G401 (cell line): ENCODE results near the gene SLC25A17. TPM values are rescaled to one million over a fixed set of nuclear protein-coding genes. Genes with fewer than 3 reads are reported as not detected.
"Not testable (repeated sequence)": the region's sequence is repeated elsewhere in the genome, so short reads cannot be mapped to it uniquely, and the experiment has no call there.

Experiments
- DNase-seq: peaks from one replicate; pipeline ENCODE4 v3.0.0-alpha.2; 2015; ENCODE audit warnings: low spot score
- in situ Hi-C: cut with HindIII; loops from 2 replicates; pipeline ENCODE4 v1.10.0; 2016; ENCODE audit warnings: low sequenced_read_pairs, mixed read lengths
- total RNA-seq: library from RNA; depleted of rRNA; stranded (reverse); fragments of >200 nt; shearing (Covaris generic); gene quantifications from 2 replicates; pipeline ENCODE4 v1.2.3, GENCODE V29; 2014; rRNA removed

The SLC25A17 gene, protein sequence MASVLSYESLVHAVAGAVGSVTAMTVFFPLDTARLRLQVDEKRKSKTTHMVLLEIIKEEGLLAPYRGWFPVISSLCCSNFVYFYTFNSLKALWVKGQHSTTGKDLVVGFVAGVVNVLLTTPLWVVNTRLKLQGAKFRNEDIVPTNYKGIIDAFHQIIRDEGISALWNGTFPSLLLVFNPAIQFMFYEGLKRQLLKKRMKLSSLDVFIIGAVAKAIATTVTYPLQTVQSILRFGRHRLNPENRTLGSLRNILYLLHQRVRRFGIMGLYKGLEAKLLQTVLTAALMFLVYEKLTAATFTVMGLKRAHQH
- 47.6 and 67.7 TPM in 2 replicates for total RNA-seq

DNA sequence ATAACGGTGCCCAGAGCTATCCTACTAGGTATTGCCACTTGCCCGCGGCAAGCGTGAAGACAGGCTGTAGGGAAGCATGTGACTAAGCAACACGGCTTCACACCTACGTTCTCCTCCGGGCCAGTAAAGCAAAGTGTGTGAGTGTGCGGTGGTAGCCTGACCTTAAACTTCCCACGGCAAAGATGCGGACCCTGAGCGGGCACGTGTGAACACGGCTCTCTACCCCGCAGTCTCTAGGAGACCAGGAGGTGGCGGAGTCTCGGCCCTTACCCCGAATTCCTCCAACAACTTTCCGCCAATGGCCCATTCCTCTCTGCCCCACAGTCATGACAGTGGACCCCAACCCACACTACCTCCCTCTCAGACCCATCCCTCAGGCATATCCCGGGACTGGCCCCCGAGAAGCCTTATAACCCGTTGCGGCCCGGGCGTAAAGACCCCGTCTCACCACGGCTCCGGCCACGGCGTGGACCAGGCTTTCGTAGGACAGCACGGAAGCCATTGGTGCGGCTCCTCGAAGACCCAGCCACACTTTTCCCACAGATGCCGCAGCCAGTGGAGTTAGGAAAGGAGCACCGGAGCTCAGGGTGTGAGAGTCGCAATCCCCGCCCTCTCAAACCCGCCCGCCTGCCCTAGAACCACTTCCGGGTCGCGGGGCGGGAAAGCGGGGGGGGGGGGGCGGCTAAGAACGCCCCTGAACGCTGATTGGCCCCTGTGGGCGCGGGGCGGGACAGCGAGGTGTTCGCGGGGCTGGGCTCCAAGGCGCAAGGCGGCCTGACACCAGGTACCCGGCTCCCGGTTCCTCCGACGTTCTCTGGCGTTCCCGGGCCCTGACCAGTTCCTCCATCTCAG lies at the start of gene SLC25A17:
SLC25A17 (minus strand) TSS at position 600 of the 852 bp plus-strand sequence; CDS start at position 502, 98 bp downstream.
- in situ Hi-C loops = no loop called here
- peak; percentile 92 for DNase-seq

DNA sequence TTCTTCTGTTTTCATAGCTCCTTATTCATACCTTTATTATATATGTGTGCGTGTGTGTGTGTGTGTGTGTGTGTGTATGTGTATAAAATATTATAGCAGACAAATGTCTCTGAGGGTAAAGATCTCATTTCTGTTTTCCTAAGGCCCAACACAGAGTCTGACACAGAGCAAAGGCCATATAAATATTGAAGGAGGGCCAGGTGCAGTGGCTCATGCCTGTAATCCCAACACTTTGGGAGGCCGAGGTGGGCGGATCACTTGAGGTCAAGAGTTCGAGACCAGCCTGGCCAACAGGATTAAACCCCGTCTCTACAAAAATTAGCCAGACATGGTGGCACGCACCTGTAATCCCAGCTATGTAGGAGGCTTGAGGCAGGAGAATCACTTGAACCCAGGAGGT lies 49.2 kb upstream of the SLC25A17 start:
- DNase-seq, in situ Hi-C loops: not testable (repeated sequence)

DNA sequence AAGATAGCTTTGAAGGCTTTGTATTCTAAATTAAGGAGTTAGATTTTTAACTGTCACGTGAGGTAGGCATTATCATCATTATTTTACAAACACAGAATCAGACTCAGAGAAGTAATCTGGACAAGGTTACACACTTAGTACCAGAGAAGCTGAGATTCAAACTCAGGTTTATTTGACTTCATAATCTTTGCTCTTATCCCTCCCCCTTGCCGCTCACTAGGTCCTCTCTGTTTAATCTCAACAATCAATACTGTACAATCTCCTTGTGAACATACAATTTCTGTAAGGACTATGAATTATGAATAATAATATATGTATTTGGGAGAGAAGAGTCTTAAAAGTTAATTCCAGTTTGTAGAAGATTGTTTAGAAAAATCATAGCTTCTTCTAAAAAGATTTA lies 48.0 kb upstream of the SLC25A17 start:
- no peak for DNase-seq
- in situ Hi-C loops = no loop called here

DNA sequence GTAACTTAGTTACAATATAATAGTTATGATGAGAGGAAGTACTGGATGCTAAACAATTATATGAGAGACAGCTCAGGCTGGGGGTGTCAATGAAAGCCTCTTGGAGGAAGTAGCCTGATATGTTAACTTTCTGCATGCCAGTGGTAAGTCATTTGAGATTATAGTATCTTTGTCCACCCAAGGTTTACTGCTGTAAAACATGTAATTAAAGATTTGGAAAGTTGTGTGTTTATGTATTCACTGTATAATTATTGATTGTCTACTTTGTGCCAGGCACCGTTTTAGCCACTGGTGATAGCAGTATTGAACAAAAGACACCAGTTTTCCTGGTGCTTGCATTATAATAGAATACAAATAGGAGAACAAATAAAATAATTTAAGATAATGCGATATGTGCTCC lies 43.4 kb upstream of the SLC25A17 start:
- in situ Hi-C loops = no loop called here
- DNase-seq = no peak

DNA sequence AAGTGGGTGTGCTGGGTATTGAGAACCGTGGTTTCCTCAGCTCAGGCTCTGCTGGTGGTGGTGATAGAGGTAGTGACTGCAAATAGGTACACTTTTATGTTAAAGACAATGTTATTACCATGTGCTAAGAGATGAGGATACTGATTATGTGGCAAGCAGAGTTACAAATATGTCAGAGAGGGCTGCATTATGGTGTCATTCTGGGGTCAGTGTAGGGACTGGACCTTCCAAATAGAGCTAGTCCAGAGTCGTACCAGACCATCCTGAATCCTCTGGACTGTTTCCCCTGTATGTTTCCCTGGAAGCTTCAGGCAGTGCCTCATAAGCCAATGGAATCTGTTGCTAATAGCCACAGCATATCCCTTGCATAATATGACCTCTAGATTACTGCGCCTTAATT lies 42.9 kb upstream of the SLC25A17 start, which contains the start of gene DNAJB7:
DNAJB7 (minus strand) TSS at position 101 of the 400 bp plus-strand sequence. CDS start 119 bp downstream, outside the sequence.
- in situ Hi-C loops = no loop called here
- DNase-seq = no peak

- in situ Hi-C loops = no loop called here
- no peak for DNase-seq
Measured at GRCh38 chr22:40857309-40857855, 38.2 kb upstream of the SLC25A17 start.

DNA sequence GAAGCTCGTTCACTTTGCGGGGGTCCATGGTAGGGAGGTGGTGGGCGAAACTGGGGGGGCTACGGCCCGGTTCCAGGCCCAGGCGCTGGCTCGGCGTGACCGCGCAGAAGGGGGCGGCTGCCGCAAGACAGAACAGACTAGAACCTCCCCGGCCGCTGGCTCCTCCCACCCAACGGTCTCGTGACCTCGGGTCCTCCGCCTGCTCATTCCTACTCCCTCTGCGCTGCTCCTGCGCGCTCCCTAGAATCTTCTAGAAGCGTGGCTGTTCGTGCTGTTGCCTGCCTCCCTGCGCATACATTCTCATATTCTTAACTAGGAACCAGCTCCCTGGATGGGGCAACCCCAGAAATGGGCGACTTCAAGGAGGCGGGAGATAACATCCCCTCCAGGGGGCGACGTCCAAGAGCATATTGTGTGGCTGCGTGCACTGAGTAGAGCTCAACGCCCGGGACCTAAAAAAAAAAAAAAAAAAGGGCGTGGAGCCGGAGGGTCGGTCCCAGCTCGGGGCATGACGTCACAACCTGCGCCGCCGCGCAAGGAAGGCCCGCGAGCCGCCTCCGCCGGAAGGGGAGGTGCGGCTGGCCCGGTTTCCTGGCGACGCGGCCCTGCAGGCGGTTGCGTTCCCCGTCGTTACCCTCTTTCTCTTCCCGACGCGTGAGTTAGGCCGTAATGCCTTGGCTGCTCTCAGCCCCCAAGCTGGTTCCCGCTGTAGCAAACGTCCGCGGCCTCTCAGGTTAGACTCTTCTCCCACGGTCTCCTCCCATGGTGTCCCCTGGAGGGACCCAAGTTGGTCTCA lies 37.6 kb upstream of the SLC25A17 start, which contains the start of the genes ST13 and XPNPEP3:
ST13 (minus strand) TSS at position 127 of the 796 bp plus-strand sequence; CDS start at position 28, 99 bp downstream.
XPNPEP3 (plus strand) TSS at position 636 of the 796 bp plus-strand sequence; CDS start at position 670, 34 bp downstream.
- in situ Hi-C loops = no loop called here

GRCh38 chr22:40855979-40856512 lies 36.9 kb upstream of the SLC25A17 start:
- DNase-seq = peak; percentile 32
- in situ Hi-C loops = no loop called here

More for the DNA sequence above, 37.6 kb upstream of the SLC25A17 start, which contains the start of the genes ST13 and XPNPEP3:
- peak; percentile 96 for DNase-seq

DNA sequence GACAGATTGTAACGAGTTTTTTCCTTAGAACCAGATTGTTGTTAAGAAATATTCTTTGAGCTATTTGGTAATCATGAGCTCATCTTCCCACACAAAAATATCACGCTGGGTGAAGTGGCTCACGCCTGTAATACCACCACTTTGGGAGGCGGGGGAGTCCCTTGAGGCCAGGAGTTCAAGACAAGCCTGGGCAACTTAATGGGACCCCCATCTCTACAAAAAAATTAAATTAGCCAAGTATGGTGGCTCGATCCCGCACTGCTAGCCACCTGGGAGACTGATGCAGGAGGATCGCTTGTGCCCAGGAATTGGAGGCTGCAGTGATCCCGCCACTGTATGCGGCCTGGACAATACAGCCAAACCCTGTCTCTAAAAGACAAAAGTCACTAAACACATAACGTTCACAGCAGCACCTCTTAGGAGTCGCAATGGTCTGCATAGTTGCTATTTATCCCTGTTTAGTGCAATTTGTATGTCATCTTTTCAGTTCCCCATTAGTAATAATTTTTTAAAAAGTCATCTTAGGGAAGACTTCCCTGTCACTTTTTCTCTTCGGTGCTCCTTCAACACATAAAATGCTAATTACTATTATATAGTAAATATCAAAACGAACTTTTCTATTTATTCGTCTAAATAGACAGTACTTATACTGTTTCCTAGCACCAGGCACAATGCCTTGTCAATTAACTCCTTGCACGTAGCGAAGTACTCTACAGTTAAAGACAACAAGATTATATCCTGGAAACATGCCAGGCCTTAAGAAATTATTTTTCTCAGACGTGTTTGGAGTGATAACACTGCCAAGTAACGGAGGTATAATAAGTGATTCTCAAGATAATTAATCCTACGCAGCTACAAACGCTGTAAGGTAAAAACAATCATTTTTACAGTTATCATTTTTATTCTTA lies 36.2 kb upstream of the SLC25A17 start:
- peak; percentile 14 for DNase-seq
- in situ Hi-C loops = no loop called here

DNA sequence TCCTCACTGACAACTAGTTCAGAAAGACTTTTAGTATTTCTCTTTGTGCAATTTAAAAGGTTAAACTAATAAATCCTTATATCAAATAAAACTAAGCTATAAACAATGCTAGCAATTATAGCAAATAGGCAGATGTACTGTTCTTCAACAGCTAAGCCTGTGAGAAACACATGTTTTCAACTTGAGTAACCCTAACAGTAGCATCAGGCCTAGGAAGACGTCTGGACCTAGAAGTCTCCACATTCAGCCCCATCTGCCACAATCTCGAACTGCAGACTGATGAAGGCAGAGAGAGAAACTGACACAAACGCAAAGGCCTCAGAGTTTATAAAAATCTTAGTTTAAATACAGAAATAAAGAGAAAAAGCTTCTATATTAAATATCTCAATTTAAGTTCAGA lies 34.8 kb upstream of the SLC25A17 start:
- no peak for DNase-seq
- in situ Hi-C loops = no loop called here

- in situ Hi-C loops = no loop called here
Measured at GRCh38 chr22:40853333-40853732, 34.2 kb upstream of the SLC25A17 start.

DNA sequence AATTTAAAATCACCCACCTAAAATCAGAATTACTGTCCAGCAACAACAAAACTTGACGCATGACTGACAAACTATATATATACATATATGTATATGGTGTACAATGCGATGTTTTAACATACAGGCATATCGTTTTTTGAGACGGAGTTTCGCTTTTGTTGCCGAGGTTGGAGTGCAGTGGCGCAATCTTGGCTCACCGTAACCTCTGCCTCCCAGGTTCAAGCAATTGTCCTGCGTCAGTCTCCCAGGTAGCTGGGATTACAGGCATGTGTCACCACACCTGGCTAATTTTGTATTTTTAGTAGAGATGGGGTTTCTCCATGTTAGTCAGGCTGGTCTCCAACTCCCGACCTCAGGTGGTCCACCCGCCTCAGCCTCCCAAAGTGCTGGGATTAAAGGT lies 26.7 kb upstream of the SLC25A17 start:
- in situ Hi-C loops, DNase-seq: not testable (repeated sequence)

More at GRCh38 chr22:40853333-40853732, 34.2 kb upstream of the SLC25A17 start:
- no peak for DNase-seq

GRCh38 chr22:40844951-40845350 lies 25.8 kb upstream of the SLC25A17 start:
- in situ Hi-C loops = no loop called here

DNA sequence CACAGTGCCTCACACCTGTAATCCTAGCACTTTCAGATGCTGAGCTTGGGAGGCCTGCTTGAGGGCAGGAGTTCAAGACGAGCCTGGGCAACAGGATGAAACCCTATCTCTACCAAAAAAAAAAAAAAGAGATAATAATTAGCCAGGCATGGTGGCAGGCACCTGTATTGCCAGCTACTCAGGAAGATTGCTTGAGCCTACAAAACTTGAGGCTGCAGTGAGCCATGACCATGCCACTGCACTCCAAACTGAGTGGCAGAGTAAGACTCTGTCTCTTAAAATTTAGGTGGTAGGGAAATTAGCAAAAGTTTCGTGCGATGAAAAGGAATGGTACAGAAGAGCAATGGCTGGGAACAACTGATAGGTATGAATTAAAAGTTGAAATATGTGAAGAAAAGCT lies 19.3 kb upstream of the SLC25A17 start:
- in situ Hi-C loops = no loop called here

More at GRCh38 chr22:40844951-40845350, 25.8 kb upstream of the SLC25A17 start:
- no peak for DNase-seq

DNA sequence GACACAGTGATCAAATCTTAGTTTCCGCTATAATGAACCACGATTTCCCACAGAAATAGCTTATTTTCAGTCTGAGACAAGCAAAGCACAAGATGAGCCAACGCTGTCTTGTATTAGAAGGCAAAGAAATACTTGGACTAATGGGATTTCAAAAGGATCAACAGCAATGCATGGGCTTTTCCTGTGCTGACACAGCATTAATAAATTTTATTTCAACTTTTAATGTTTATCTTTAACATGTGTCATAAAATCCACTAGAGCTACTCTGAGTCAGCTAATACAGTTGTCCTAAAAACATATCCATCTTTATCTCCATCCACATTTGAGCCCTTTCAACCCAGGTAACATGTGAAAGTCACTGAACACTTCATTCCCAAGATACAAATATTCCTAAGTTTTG lies 15.5 kb upstream of the SLC25A17 start:
- in situ Hi-C loops = no loop called here

More for the DNA sequence above, 19.3 kb upstream of the SLC25A17 start:
- no peak for DNase-seq

DNA sequence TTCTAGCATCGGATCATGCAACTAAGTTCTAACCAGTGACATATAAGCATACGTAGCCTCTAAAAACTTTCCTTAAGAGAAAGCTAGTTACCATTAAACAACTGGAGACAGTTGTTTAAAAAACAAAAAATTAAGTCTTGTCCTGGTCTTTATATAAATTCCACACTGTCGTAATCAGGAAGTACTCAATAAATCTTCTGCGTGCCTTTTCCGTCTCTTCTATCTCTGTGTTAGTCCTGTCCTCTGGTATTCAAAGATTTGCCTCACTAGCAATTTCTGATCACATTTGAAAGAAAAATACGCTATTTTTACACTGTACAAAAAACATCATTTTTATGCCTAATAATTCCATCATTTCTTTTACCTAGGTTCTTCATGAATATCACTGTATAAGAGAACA lies 10.0 kb upstream of the SLC25A17 start:
- no peak for DNase-seq
- in situ Hi-C loops = no loop called here

More for the DNA sequence above, 15.5 kb upstream of the SLC25A17 start:
- no peak for DNase-seq

GRCh38 chr22:40826984-40827741 lies 8.0 kb upstream of the SLC25A17 start:
- DNase-seq = no peak
- in situ Hi-C loops = no loop called here
